ENCODE results near the gene FOXK1.

The FOXK1 gene

DNA sequence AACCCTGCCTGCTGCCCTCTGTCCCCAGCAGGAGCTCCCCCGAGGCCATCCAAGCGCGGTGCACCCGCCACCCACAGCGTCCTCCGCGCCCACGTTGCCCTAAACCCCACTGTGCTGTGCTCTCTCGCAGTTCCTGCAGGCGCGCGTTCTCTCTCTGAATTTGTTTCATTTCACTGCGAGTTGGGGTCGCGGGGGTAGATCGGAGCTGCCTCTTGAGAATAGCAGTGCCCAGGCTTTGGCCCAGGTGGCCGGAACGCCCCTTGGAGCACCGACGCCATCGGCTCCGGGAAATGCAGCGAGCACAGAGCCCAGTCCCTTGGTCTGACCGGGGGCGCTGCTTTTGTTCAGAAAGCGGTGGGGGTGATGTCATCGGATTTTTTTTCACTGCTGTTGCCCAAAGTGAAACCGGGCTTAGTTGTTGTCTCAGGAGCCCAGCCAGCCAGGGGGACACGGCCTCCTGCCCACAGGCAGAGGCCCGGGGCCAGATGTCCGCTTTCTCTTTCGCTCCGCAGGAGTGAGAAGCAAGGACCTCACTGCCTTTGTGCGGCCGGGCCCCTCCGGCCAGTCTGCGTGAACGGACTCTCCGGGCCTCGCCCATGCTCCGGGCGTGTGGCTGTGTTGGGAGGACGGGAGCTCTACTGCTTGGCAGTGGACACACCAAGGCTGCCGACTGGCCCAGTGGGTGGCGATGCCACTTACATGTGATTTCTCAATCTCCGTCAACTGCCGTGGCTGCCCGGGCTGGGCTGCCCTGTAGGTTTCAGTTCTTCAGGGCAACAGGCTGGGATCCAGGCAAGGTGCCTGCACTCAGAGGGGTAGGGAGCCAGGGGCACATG, 43.1 kb downstream of the FOXK1 start:
- FAIRE-seq, result no peak

DNA sequence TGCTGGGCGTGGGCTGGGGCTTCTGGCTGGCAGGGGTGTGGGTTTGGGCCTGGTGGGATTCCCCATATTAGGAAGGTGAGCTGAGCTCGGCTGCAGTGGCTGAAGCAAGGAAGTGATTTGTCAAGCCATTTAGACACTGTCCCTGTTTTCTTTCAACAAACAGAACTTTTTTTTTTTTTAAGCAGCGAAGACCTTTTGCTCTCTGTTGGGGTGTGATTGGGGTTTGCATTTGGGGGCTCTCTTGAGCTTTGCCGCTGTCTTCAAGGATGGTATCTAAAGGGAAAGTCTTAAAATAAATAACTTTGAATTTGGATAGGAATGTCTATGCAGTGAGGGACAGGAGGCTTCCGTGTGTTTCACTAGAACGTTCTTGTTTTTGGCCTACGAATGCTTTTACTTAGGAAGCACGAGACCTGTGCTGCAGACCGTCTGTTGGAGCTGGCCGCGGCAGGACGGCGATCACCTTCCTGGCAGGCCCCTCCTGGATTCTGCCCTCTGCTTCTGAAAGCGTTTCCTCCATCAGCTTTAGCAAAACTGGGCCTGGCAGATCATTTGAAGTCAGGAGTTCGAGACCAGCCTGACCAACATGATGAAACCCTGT, 43.9 kb downstream of the FOXK1 start:
- no peak for FAIRE-seq

DNA sequence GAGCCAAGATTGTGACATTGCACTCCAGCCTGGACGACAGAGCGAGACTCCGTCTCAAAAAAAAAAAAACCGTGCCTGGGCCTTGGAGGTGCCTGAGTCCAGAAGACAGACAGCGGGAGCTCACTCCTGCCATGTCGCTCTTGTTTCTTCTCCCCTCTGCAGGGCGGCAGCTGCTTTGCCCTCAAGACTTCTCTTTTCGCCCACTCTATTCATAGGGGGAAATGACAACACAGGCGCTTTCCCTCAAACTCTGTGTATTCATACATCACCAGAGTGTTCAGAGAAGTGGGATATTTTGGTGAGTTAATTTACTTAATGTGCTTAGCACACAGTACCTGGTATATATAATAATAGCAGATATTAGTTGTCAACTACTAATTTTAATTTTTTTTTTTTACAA, 44.5 kb downstream of the FOXK1 start:
- FAIRE-seq, result no peak

DNA sequence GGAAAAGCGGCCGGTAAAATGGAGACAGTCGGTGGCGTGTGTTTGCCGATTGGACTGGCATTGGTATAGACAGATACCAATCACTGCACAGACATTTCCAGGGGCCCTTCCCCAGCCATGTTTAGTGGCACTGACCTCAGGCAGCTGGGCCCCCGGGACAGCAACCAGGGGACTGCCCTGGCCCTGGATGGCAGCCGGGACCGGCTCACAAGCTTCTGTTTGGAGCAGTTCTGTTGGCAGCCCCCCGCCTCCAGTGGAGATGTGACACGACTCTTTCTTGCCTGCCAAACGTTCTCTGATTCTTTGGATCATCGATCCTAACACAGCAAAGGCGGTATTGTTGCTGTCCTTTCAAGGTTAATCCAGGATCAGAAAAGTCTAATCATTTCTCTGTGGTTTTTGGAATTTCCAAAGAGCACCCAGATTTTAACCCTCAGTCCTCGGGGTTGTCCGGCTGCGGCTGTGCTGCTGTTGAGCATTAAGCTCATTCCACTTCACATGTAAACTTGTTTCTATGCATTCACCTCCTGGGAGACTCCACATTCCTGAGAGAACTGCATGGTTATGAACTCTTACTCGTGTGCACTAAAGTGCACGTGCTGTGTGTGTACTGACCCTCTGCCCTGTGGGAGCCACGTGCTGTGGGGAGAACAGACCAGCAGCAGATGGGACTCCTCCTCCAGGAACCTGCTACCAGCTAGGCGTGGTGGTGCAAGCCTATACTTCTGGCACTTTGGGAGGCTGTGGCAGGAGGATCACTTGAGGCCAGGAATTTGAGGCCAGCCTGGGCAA, 46.0 kb downstream of the FOXK1 start:
- no peak for FAIRE-seq

DNA sequence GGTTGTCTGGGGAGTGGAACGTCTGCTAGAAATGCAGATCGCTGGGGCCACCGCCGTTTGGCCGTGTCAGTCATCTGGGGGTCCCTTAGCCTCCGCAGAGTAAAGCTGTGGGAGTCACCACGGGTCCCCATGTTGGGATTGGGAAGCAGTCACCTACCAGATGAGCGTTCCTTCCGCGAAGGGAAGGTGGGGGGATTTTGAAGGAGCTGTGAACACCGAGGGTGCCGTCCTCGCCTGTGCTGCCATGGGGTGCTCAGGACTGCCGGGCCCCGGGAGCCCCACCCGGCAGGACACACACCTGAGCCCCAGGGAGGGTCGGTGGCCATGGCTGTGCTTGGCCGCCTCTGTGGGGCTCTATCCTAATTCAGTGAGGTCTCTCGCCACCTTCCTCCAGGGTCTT, 47.2 kb downstream of the FOXK1 start:
- FAIRE-seq, result no peak

DNA sequence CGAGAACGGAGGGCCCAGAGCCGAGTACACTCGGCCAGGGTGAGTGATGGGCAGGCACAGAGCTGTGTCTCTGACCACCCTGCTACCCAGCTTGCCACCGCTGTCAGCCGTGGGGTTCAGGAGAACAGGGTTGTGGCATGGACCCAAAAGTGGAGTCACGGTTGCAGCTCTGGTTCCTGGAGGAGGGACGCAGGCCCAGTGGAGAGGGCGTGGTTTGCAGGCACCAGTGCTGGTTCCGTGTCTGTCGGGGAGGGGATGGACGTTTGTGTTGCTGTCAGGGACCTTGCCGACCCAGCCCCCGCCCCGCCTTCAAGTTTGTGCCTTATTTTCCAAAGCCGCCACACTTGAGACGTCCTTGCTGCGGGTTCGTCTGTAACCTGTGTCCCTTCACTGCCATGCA, 48.2 kb downstream of the FOXK1 start:
- no peak for FAIRE-seq

DNA sequence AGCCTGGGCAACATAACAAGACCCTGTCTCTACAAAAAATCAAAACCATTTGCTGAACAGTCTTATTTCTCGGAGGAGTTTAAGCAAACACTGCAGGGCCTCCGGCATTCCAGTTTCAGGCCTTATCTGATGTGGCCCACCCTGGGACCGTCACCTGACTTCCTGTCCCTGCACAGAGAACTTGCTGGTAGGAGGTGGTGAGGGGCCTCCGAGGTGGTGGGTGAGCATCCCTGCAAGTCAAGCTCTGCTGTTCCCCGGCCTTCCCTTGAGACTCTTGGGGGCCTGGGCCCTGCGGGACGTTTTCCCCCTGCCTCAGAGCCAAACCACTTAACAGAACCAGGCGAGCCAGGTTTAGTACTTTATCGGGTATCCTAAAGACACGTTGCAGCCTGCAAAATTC, 48.9 kb downstream of the FOXK1 start:
- FAIRE-seq, result no peak

DNA sequence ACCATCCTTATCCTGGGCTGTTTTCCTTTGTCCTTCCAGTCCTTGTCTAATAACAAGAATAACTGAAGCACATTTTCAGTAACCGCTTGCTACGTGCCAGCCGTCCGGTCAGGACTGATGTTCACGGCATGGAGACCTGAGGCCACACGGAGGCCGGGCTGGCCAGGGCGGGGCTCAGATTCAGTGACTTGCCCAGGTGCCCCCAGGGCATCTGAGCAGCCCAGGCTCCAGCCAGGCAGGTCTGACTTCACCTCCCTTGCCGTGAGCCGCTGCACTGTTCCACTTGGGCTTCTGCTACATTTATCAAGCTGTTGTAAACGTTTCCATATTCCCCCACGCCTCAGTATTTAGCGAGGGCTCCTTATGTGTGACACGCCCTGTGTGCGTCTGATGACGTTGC, 49.7 kb downstream of the FOXK1 start:
- FAIRE-seq, result no peak

DNA sequence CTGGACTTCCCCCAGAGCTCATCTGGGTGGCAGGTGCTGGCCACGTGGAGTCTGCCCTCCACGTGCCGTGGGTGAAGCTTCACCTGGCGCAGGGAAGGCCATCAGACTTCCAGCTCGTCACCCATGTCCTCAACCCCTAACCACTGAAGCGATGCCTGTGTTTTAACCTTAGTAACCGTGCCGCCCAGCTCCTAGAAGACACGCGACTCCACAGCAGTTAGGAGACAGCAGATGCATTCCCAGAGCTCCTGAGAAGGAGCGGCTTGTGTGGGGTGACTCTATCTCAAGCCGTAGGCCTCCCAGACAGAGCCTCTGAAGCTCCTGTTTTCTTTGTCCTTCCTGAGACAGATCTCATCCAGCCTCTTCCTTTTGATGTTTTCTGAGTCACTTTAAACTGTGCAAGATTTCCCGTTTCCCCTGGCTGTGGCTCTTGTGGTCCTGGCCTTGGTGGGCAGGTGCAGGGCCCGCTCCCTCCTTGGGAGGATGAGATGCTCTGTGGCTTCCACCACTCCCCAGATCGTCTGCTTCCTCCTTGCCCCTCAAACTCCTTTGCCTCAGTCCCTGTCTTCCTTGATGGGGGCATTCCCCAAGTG, 51.9 kb downstream of the FOXK1 start:
- FAIRE-seq, result no peak

DNA sequence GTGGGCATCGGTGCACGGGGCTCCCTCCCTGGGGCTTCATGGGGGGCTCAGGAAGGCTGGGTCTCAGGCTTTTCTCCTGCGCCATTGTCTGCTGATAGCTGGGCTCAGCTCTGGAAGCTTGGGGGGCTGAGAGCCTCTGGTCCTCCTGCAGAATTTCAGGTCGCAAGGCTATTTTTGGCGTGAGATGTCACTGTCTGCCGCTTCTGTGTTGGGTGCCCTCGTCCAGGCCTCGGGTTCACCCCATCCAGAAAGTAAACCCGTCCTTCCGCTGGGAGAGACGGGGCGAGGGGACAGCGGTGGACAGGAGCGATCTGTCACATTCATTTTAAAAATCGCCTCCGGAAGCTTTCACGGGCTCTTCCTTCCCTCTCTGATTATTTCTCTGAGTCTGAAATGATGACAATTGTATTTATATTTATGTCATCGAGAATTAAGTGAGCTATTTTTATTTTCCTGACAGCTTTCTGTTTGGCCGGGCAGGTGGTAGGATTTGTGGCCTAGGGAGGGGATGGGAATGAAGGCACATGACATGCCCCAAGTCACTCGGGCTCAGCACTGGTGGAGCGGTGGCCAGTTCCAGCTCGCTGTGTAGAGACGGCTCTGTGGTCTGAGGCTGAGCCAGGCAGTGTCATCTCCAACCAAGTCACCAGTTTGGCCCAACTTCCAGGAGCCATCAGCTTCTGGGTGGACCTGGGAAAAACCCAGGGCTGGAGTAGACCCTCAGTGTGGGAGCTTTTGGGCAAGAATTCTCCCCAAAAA, 52.7 kb downstream of the FOXK1 start:
- no peak for FAIRE-seq

DNA sequence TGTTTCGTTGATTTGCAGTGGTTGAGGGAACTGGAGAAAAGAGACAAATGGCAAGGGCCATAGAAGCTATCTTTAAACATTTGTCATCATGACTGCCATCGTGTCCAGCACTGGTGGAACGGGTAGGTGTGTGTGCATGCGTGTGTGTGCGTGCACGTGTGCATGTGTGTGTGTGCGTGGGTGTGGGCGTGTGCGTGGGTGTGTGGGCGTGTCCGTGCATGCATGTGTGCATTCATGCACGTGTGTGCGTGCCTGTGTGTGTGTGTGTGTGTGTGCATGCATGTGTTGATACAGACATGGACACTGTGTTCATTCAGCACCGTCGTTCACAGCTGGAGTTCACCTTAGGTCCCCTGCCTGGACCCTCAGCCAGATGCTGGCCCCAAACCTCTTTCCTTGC, 55.2 kb downstream of the FOXK1 start:
- no peak for FAIRE-seq

DNA sequence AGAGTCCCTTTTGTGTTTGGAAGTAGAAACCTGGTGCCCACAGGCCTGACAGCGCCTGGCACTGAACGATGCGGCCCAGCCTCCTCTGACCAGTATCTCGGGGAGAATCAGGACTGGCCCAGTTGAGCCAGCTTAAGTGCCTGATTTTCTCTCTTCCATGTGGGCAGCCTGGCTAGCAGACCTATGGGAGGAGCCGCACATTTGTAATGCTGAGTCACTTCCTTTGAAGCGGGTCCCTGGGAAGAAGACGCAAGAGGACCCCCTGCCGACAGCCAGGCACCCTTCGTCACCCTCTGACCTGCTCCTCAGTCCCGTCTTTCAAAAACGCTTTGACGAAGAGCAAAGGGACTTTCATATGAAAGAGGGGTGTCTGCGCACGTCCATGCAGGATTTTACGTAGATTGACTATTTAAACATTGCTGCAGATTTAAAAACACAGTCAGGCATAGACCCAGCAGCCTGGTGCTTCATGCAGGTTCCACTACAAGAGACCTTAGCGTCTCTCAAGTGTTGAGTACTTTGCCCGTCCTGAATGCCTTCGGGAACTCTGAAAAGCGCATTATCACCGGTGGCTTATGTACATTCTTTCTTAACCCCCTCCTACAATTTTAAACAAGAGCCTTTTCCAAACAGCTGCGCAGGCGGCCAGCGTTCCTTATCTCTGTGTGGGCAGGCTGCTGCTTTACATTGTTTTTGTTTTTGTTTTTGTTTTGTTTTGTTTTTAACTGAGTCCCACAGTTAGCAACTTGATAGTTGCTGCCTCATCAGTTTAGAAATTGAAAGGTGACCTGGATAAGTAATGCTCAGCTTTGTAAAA, 56.8 kb downstream of the FOXK1 start:
- no peak for FAIRE-seq

DNA sequence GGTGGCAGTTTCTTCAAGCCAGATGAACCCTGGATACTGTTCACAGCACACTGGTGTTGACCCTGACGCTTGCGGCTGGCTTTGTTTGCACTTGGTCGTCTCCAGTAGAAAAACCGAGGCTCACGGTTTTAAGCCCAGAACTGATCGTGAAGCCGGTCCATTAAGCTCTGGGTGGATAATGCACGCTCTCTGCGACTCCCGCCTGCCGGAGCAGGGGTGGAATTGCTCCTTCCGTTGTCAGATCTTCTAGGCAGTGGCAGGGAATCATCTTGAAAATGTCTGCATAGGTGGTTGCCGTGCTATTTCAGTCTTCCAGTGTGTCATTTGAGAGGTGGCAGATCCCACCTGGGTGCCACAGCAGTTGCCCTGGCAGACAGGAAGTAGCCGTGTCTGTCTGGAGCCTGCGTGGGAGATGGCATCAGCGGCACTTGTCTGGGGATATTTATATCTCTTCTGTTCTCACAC, 57.5 kb downstream of the FOXK1 start:
- no peak for FAIRE-seq

DNA sequence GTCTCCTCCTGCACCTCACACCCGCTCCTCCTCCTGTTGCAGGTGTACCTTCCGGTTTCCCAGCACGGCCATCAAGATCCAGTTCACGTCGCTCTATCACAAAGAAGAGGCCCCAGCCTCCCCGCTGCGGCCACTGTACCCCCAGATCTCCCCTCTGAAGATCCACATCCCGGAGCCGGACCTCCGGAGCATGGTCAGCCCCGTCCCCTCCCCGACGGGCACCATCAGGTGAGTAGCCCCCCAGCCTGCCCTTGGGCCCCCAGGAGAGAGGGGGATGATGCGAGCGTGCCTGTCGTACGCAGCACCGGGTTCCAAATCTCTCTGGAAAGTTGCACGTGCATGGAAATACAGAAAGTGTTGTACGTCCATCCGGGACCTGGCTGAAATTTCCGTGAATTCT, 58.7 kb downstream of the FOXK1 start:
- FAIRE-seq, result no peak

DNA sequence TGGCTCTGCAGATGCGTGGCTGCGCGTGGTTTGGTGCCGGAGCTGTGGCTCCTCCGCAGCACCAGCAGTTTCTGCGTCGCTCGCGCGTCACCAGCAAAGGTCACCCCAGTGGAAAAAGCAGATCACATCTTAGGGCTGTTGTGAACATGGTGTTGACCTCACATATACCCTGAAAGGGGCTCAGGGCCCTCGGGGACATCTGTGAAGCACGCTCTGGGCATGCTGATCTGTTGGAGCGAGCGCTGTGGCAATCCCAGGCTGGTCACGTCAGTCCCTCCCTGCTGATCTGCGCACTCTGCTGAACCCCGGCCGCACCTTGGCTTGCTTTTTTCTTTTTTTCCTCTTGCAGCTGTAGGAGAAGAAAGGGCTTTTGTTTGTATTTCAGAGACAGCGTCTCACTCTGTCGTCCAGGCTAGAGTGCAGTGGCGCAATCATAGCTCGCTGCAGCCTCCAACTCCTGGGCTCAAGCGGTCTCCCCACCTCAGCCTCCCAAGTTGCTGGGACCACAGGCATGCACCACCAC, 60.0 kb downstream of the FOXK1 start:
- no peak for FAIRE-seq

DNA sequence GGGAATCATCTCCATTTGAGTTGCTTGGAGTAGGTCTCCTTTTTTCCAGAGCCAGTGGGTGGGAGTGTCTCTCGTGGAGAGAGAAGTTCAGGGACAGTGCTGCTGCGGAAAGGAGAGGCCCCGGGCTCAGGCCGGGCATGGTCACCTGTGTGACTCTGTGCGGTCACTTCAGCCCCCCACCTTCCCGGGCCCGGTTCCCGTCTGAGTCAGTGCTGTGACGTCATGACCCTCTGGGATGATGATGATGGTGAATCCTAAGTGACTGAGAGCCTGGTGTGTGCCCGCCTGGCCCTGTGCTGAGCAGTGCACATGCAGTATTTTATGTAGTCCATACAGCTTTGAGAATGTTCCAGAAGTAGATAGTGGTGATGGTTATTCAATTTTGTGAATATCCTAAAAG, 60.8 kb downstream of the FOXK1 start:
- no peak for FAIRE-seq

DNA sequence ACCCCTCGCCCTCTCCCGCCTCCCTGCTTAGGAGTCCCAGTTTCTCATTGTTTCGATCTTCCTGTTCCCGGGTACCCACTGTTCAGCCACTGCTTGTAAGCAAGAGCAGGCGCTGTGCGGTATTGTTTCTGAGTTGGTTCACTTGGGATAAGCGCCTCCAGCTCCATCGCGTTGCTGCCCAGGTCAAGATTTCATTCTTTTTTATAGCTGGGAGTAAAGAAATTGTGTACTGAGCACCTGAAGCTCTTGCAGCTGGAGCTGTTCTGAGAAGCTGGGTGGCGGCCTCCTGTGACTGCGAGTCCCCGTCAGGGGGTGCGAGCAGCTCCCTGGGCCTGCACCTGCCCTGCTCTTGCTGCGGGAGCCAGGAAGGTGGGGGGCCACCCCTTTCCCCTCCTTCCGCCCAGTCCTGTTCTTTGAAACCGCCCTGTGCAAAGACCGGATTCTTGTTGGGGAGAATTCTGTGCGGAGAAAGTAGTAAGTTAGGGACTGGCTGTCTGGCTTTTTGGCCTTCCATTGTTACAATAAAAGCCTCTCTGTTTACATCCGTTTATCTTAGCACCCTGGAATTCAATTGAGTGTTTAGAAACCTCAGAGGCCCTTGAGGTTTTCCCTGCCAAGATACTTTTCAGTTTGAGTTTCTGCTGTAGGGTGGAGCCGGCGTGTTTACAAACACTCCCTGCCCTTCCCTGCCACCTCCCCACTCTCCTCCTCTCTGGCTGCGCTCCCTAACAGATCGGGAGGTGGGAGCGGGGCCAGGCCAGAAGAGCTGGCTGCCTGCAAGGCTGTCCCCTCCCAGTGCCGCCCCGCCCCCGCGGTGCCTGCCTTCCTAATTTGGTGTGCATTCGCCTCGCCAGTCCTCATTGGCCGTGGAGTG, 62.5 kb downstream of the FOXK1 start:
- FAIRE-seq, result peak; percentile 91

DNA sequence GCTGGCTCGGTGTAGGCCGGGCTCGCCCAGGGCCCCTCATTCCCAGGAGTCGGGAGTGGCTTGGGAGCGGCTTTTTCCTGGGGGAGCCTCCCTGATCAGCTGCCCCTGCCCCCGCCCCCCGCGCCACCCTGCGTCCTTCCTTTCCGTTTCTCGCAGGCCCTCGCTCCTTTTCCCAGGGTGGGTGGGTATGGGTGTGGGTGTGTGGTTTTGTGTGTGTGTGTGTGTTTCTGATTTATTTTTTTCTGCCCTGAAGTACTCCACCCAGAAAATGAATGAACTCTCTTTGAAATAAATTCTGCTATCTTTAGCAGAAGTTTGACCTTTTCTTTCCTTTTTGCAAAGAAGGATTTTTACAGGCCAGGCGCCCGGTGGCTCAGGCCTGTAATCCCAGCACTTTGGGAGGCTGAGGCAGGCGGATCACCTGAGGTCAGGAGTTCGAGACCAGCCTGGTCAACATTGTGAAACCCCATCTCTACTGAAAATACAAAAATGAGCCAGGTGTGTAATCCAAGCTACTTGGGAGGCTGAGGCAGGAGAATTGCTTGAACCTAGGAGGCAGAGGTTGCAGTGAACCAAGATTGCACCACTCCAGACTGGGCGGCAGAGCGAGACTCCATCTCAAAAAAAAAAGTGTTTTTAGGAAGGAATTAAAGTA, 63.3 kb downstream of the FOXK1 start:
- FAIRE-seq, result no peak

DNA sequence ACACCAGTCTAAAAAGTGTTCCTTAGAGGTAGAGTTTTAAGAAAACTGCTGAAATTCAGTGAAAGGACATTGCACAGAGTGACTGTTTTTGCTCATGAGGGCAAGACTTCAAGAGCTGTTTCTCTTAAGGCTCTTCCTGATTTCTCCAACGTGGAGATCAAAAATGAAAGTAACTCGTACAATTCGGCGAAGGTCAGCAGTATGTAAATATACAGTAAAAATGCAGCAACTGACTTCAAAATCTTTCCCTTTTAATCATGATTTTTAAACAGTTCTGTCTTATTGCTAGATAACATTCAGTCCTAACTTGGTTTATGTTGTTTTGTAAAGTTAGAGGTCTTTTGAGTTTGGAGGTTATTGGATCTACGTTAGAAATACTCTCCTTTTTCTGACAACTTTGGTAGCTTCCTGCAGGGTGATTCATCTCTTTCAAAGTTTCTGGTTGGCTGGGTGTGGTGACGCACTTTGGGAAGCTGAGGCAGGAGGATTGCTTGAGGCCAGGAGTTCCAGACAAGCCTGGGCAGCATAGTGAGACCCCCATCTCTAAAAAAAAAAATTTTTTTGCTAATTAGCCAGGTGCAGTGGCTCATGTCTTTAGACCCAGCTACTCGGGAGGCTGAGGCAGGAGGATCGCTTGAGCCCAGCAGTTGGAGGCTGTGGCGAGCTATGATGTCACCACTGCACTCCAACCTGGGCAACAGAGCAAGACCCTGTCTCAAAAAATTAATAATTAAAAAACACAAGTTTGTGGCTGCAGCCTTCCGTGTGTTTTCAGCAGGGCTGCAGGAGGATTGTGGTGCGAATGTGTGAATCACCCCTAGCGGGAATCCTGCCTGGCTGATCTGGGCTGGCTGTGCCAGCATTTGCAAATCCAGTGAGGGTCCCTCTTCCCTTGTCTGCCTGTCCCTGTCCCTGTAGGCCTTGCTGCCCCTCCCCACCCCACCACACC, 64.2 kb downstream of the FOXK1 start:
- FAIRE-seq, result no peak

Data from TTC549 (cell line).